GM23338 (cell line): ENCODE data around the gene S100P.

Experiments
- EZH2 ChIP-seq: fragments of 200-600 bp; sonication (generic); IDR thresholded peaks from one replicate; pipeline ENCODE4 v1.8.0; 2017; ENCODE audit warnings: antibody characterized with exemption, mild to moderate bottlenecking, low read depth; ENCODE audit not compliant: unreplicated experiment
- TF ChIP-seq, protein P1 (sequence below), 2 experiments: fragments of 200-600 bp in 1 of 2; sonication (generic) in 1 of 2; conservative IDR thresholded peaks; 2 replicates each; pipeline versions ENCODE4 v1.5.1 to v1.6.1; 2016 to 2017; ENCODE audit warnings: antibody characterized with exemption in 2 of 2, low read depth in 2 of 2, mild to moderate bottlenecking in 2 of 2, moderate library complexity in 1 of 2

DNA sequence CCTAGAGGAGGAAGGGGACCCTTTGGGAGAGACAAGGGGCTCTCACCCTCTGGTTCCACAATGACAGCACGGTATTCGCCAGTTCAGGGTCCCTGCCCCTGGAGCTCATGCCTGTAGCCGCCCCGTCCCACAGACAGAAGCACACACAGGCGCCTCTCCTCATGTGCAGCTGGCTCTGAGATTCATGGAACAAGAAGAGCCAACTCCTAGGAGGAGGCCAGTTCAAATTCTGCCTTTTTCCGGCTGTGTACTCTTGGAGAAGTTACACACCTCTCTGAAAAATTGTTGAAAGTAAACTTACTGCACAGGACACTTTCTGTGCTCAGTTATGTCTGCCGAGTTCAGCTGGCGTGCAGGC lies 37.6 kb downstream of the S100P start:
- TF ChIP-seq, protein P1, sequence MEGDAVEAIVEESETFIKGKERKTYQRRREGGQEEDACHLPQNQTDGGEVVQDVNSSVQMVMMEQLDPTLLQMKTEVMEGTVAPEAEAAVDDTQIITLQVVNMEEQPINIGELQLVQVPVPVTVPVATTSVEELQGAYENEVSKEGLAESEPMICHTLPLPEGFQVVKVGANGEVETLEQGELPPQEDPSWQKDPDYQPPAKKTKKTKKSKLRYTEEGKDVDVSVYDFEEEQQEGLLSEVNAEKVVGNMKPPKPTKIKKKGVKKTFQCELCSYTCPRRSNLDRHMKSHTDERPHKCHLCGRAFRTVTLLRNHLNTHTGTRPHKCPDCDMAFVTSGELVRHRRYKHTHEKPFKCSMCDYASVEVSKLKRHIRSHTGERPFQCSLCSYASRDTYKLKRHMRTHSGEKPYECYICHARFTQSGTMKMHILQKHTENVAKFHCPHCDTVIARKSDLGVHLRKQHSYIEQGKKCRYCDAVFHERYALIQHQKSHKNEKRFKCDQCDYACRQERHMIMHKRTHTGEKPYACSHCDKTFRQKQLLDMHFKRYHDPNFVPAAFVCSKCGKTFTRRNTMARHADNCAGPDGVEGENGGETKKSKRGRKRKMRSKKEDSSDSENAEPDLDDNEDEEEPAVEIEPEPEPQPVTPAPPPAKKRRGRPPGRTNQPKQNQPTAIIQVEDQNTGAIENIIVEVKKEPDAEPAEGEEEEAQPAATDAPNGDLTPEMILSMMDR (conservative IDR thresholded peaks at IDR 0.05; ENCODE audit: low read depth in 2 of 2) = no peak
- no peak for TF ChIP-seq EZH2
